Activated naive CD4-positive, alpha-beta T cell treated with anti-CD3 and anti-CD28 coated beads for 36 hours (primary cell): ENCODE results near the gene ZNF618. TPM values are rescaled to one million over a fixed set of nuclear protein-coding genes. Genes with fewer than 3 reads are reported as not detected.
"Not testable (repeated sequence)": the region's sequence is repeated elsewhere in the genome, so short reads cannot be mapped to it uniquely, and the experiment has no call there.

Source experiments
- CTCF ChIA-PET: fragments of 350-600 bp; sonication (Branson Sonifier 250); formaldehyde crosslinking; loops from one replicate; lab custom pipeline; 2021; ENCODE audit warnings: antibody characterized with exemption; lab: Charles Lee
- DNase-seq: peaks from one replicate; pipeline ENCODE4 v3.0.0-alpha.2; 2020
- H3K27ac Mint-ChIP-seq: one replicate; pipeline ENCODE4 v1.8.0; 2021; ENCODE audit warnings: mild to moderate bottlenecking, mixed read lengths
- H3K27me3 Mint-ChIP-seq: one replicate; pipeline ENCODE4 v1.8.0; 2021; ENCODE audit warnings: low read depth, mixed read lengths
- H3K36me3 Mint-ChIP-seq: one replicate; pipeline ENCODE4 v1.8.0; 2021; ENCODE audit warnings: low read depth, mixed read lengths
- H3K4me1 Mint-ChIP-seq: one replicate; pipeline ENCODE4 v1.8.0; 2021; ENCODE audit warnings: low read depth, mixed read lengths
- H3K4me3 Mint-ChIP-seq: one replicate; pipeline ENCODE4 v1.8.0; 2021; ENCODE audit warnings: mild to moderate bottlenecking, moderate library complexity, mixed read lengths
- H3K9me3 Mint-ChIP-seq: one replicate; pipeline ENCODE4 v1.8.0; 2021; ENCODE audit warnings: mixed read lengths
- intact Hi-C: fragments of 100-400 bp; cut with micrococcal nuclease; formaldehyde crosslinking; loops from one replicate; pipeline ENCODE4 v1.15.1; 2023
- total RNA-seq, 2 experiments: library from RNA; stranded (reverse); gene quantifications; one replicate each; pipeline ENCODE4 v1.2.3, GENCODE V29; 2021

ZNF618 gene
- total RNA-seq, 2 experiments from 2014 or later: 0.02 to 0.10 TPM

- Mint-ChIP-seq H3K27ac (no peak overlapping the region), H3K36me3 (no peaks in the 10 kb centered on the region), H3K27me3 (peaks cover 6% of the 10 kb centered on the region), H3K4me1 (no peaks in the 10 kb centered on the region), H3K9me3 (no peaks in the 10 kb centered on the region), H3K4me3 (no peak overlapping the region)
- DNase-seq: no peak
- intact Hi-C loops: no loop called here
- CTCF ChIA-PET: no interaction called here
These were observed 204.2 kb downstream of the ZNF618 start for GRCh38 chr9:114080195-114080772.

GRCh38 chr9:114080773-114081440 is 204.8 kb downstream of the ZNF618 start:
- Mint-ChIP-seq H3K27ac (no peak overlapping the region), H3K36me3 (no peaks in the 10 kb centered on the region), H3K27me3 (no peaks in the 10 kb centered on the region), H3K4me1 (no peaks in the 10 kb centered on the region), H3K9me3 (no peaks in the 10 kb centered on the region), H3K4me3 (no peak overlapping the region)
- intact Hi-C loops: no loop called here
- DNase-seq: no peak
- CTCF ChIA-PET: interaction anchor here (2.6 to 7.1 kb wide), 3 partner anchors 10 to 211 kb away, joined by 13 to 75 read pairs (median 38); no protein-coding TSS in a partner anchor

- Mint-ChIP-seq H3K27me3 (no peaks in the 10 kb centered on the region), H3K36me3 (no peaks in the 10 kb centered on the region), H3K4me1 (no peaks in the 10 kb centered on the region), H3K4me3 (no peak overlapping the region), H3K27ac (no peak overlapping the region), H3K9me3 (no peaks in the 10 kb centered on the region)
- no peak for DNase-seq
- intact Hi-C loops: loop anchor here (1.0 kb wide), 2 partner anchors 74 to 210 kb away; partner anchors contain the start of gene COL27A1
- CTCF ChIA-PET: interaction anchor here (0.9 to 7.1 kb wide), 12 partner anchors 10 to 219 kb away, joined by 3 to 75 read pairs (median 6); no protein-coding TSS in a partner anchor
These were observed 205.4 kb downstream of the ZNF618 start for GRCh38 chr9:114081441-114082016.

GRCh38 chr9:114082017-114082762 is 206.1 kb downstream of the ZNF618 start:
- Mint-ChIP-seq H3K4me1 (no peaks in the 10 kb centered on the region), H3K9me3 (no peaks in the 10 kb centered on the region), H3K27ac (no peak overlapping the region), H3K36me3 (no peaks in the 10 kb centered on the region), H3K4me3 (no peak overlapping the region), H3K27me3 (no peaks in the 10 kb centered on the region)
- DNase-seq: peak; percentile 94
- intact Hi-C loops: loop anchor here (1.0 kb wide), 2 partner anchors 73 to 209 kb away; partner anchors contain the start of gene COL27A1
- CTCF ChIA-PET: interaction anchor here (0.6 to 7.1 kb wide), 36 partner anchors 8 to 829 kb away, joined by 3 to 75 read pairs (median 4); no protein-coding TSS in a partner anchor

GRCh38 chr9:114082763-114083412 is 206.8 kb downstream of the ZNF618 start:
- not testable (repeated sequence) for DNase-seq, H3K4me1 Mint-ChIP-seq, H3K9me3 Mint-ChIP-seq, H3K4me3 Mint-ChIP-seq, H3K27me3 Mint-ChIP-seq, H3K27ac Mint-ChIP-seq, H3K36me3 Mint-ChIP-seq
- CTCF ChIA-PET: interaction anchor here (0.6 to 7.1 kb wide), 39 partner anchors 8 to 830 kb away, joined by 3 to 75 read pairs (median 4); no protein-coding TSS in a partner anchor
- intact Hi-C loops: loop anchor here (1.0 kb wide), 2 partner anchors 72 to 208 kb away; partner anchors contain the start of gene COL27A1

- DNase-seq: no peak
- Mint-ChIP-seq H3K27me3 (no peaks in the 10 kb centered on the region), H3K4me3 (no peak overlapping the region), H3K4me1 (no peaks in the 10 kb centered on the region), H3K36me3 (no peaks in the 10 kb centered on the region), H3K9me3 (no peaks in the 10 kb centered on the region), H3K27ac (no peak overlapping the region)
- CTCF ChIA-PET: interaction anchor here (0.6 to 7.1 kb wide), 21 partner anchors 9 to 322 kb away, joined by 3 to 75 read pairs (median 3); no protein-coding TSS in a partner anchor
- intact Hi-C loops: no loop called here
These were observed 207.6 kb downstream of the ZNF618 start for GRCh38 chr9:114083666-114084065.

- DNase-seq: no peak
- Mint-ChIP-seq H3K4me3 (no peak overlapping the region), H3K9me3 (no peaks in the 10 kb centered on the region), H3K36me3 (no peaks in the 10 kb centered on the region), H3K27ac (no peak overlapping the region), H3K4me1 (no peaks in the 10 kb centered on the region), H3K27me3 (no peaks in the 10 kb centered on the region)
- CTCF ChIA-PET: interaction anchor here (0.8 to 7.1 kb wide), 10 partner anchors 9 to 321 kb away, joined by 3 to 75 read pairs (median 3); no protein-coding TSS in a partner anchor
- intact Hi-C loops: no loop called here
These were observed 208.4 kb downstream of the ZNF618 start for GRCh38 chr9:114084282-114085073.

GRCh38 chr9:114085387-114085789 is 209.3 kb downstream of the ZNF618 start:
- H3K4me1 Mint-ChIP-seq: no peaks in the 10 kb centered on the region
- H3K9me3 Mint-ChIP-seq: no peaks in the 10 kb centered on the region
- intact Hi-C loops: no loop called here
- H3K27ac Mint-ChIP-seq: no peak overlapping the region
- no peaks in the 10 kb centered on the region for H3K27me3 Mint-ChIP-seq
- CTCF ChIA-PET: interaction anchor here (1.1 to 7.1 kb wide), 2 partner anchors 10 to 206 kb away, joined by 3 to 75 read pairs; no protein-coding TSS in a partner anchor
- DNase-seq: no peak
- H3K36me3 Mint-ChIP-seq: no peaks in the 10 kb centered on the region
- H3K4me3 Mint-ChIP-seq: no peak overlapping the region

- no peak for DNase-seq
- Mint-ChIP-seq H3K36me3 (no peaks in the 10 kb centered on the region), H3K27ac (no peak overlapping the region), H3K4me1 (no peaks in the 10 kb centered on the region), H3K9me3 (no peaks in the 10 kb centered on the region), H3K4me3 (no peak overlapping the region), H3K27me3 (no peaks in the 10 kb centered on the region)
- intact Hi-C loops: no loop called here
- CTCF ChIA-PET: interaction anchor here (7.1 kb wide), 1 partner anchor 206 kb away, joined by 75 read pairs; no protein-coding TSS in a partner anchor
These were observed 209.9 kb downstream of the ZNF618 start for GRCh38 chr9:114086009-114086408.

- Mint-ChIP-seq H3K36me3 (no peaks in the 10 kb centered on the region), H3K4me3 (no peak overlapping the region), H3K9me3 (no peaks in the 10 kb centered on the region), H3K27me3 (no peaks in the 10 kb centered on the region), H3K27ac (no peak overlapping the region), H3K4me1 (no peaks in the 10 kb centered on the region)
- intact Hi-C loops: no loop called here
- no peak for DNase-seq
- CTCF ChIA-PET: interaction anchor here (7.1 kb wide), 1 partner anchor 205 kb away, joined by 75 read pairs; no protein-coding TSS in a partner anchor
These were observed 210.5 kb downstream of the ZNF618 start for GRCh38 chr9:114086607-114087006.

- Mint-ChIP-seq H3K36me3 (no peaks in the 10 kb centered on the region), H3K4me3 (no peak overlapping the region), H3K9me3 (no peaks in the 10 kb centered on the region), H3K27ac (no peak overlapping the region), H3K4me1 (no peaks in the 10 kb centered on the region), H3K27me3 (no peaks in the 10 kb centered on the region)
- intact Hi-C loops: no loop called here
- no peak for DNase-seq
- CTCF ChIA-PET: interaction anchor here (0.6 to 7.1 kb wide), 2 partner anchors 204 to 494 kb away, joined by 3 to 75 read pairs; no protein-coding TSS in a partner anchor
These were observed 211.6 kb downstream of the ZNF618 start for GRCh38 chr9:114087721-114088120.
